D341Med (cell line): Measurements from ENCODE around the gene NME5.
"Not testable (repeated sequence)": the region's sequence is repeated elsewhere in the genome, so short reads cannot be mapped to it uniquely, and the experiment has no call there.

ENCODE experiments used
- DNase-seq: peaks from one replicate; pipeline ENCODE4 v3.0.0; 2012; ENCODE audit warnings: low spot score

The NME5 gene

GRCh38 chr5:138077064-138077696 is 62.0 kb downstream of the NME5 start:
- peak; percentile 67 for DNase-seq

GRCh38 chr5:138070026-138070425 is 69.2 kb downstream of the NME5 start:
- DNase-seq: not testable (repeated sequence)

DNA sequence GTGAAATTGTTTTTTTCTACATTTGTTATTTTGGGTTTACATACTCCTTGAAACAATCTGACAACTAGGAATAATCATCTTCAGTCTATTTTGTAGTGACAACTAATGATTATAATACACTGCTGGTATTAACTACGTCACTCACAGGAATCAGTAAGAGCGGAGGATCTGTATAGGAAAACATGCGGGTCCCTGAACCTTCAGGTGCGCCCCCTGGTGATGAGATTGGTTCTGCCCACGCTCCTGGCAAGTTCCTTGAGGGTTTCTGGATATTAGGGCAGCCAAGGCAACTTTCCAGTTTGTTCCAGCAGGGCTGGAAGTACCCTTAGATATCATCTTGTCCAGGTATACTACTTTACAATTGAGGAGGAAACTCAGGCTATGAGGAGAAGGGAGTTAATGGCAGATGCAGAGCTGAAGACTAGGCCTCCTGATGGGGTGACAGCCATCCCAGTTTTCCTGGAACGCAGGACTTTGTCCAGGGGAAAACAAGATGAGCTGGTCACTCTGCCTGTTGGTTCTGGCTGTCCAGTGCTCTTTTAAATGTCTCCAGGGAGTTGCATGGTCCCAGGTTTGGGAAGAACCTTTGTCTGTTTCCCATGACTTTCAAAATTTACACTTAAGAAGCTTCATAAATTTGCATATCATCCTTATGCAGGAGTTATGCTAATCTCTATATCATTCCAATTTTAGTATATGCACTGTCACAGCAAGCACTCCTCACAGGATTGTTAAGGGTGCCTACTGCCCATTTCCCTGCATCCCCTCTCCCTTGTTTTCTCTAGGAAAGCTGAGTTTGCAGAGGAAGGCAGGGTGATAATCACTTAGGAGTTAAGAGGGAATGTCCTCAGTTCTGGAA is 70.3 kb downstream of the NME5 start:
- peak; percentile 79 for DNase-seq

- no peak for DNase-seq
Measured at GRCh38 chr5:138067945-138068344, 71.3 kb downstream of the NME5 start.
